ENCODE data around the gene TAF10.

GRCh38 chr11:6646071-6646470, 34.1 kb upstream of the TAF10 start:
- TF ChIP-seq, protein P1, sequence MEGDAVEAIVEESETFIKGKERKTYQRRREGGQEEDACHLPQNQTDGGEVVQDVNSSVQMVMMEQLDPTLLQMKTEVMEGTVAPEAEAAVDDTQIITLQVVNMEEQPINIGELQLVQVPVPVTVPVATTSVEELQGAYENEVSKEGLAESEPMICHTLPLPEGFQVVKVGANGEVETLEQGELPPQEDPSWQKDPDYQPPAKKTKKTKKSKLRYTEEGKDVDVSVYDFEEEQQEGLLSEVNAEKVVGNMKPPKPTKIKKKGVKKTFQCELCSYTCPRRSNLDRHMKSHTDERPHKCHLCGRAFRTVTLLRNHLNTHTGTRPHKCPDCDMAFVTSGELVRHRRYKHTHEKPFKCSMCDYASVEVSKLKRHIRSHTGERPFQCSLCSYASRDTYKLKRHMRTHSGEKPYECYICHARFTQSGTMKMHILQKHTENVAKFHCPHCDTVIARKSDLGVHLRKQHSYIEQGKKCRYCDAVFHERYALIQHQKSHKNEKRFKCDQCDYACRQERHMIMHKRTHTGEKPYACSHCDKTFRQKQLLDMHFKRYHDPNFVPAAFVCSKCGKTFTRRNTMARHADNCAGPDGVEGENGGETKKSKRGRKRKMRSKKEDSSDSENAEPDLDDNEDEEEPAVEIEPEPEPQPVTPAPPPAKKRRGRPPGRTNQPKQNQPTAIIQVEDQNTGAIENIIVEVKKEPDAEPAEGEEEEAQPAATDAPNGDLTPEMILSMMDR (IDR thresholded peaks at IDR 0.05): no peak
- TF ChIP-seq EP300 (IDR thresholded peaks at IDR 0.05): no peak
- TF ChIP-seq POLR2A (IDR thresholded peaks at IDR 0.05): no peak

All from stomach (tissue), 4 donors.